Left ventricle myocardium inferior (tissue), 1 donor: ENCODE measurements around the gene DPEP3. TPM values are rescaled to one million over a fixed set of nuclear protein-coding genes. Genes with fewer than 3 reads are reported as not detected.

Experiments
- DNase-seq: peaks from one replicate; pipeline ENCODE4 v3.0.0-alpha.2; 2020
- H3K27ac ChIP-seq: fragments of 200-600 bp; replicated peaks from 2 replicates; pipeline ENCODE4 v1.8.0; 2021
- H3K27me3 ChIP-seq: fragments of 200-600 bp; 2 replicates; pipeline ENCODE4 v1.8.0; 2021; ENCODE audit warnings: low read depth
- H3K36me3 ChIP-seq: fragments of 200-600 bp; 2 replicates; pipeline ENCODE4 v1.8.0; 2021
- H3K4me1 ChIP-seq: fragments of 200-600 bp; 2 replicates; pipeline ENCODE4 v1.8.0; 2021
- H3K4me3 ChIP-seq: fragments of 200-600 bp; 2 replicates; pipeline ENCODE4 v1.8.0; 2021; ENCODE audit warnings: mild to moderate bottlenecking, moderate library complexity
- H3K9me3 ChIP-seq: fragments of 200-600 bp; replicated peaks from 2 replicates; pipeline ENCODE4 v1.8.0; 2021
- intact Hi-C: fragments of 100-400 bp; cut with micrococcal nuclease; formaldehyde crosslinking; loops from one replicate; pipeline ENCODE4 v1.11.0; 2022
- total RNA-seq: library from RNA; stranded (reverse); fragmentation: NEBNext Ultra II Directional; extraction: Animal tissue kit (Norgen Biotek cat#: 25700); gene quantifications from one replicate; pipeline ENCODE4 v1.2.1, GENCODE V29; 2021
- TF ChIP-seq, protein P1 (sequence below): fragments of 200-600 bp; IDR thresholded peaks from 2 replicates; pipeline ENCODE4 v1.8.0; 2021; ENCODE audit warnings: antibody characterized with exemption, mild to moderate bottlenecking, borderline replicate concordance
- donor health status: DM: no; HTN: yes; CAD: no; lungs with severe emphysema.

Gene DPEP3
- total RNA-seq, 1 donor from 2014 or later = not detected

- H3K27me3 ChIP-seq = no peaks in the 10 kb centered on the region
- H3K4me3 ChIP-seq = no peak overlapping the region
- DNase-seq = no peak
- intact Hi-C loops = no loop called here
- H3K27ac ChIP-seq = peak overlapping the region; percentile 80
- TF ChIP-seq, protein P1, sequence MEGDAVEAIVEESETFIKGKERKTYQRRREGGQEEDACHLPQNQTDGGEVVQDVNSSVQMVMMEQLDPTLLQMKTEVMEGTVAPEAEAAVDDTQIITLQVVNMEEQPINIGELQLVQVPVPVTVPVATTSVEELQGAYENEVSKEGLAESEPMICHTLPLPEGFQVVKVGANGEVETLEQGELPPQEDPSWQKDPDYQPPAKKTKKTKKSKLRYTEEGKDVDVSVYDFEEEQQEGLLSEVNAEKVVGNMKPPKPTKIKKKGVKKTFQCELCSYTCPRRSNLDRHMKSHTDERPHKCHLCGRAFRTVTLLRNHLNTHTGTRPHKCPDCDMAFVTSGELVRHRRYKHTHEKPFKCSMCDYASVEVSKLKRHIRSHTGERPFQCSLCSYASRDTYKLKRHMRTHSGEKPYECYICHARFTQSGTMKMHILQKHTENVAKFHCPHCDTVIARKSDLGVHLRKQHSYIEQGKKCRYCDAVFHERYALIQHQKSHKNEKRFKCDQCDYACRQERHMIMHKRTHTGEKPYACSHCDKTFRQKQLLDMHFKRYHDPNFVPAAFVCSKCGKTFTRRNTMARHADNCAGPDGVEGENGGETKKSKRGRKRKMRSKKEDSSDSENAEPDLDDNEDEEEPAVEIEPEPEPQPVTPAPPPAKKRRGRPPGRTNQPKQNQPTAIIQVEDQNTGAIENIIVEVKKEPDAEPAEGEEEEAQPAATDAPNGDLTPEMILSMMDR = no peak
- H3K9me3 ChIP-seq = no peaks in the 10 kb centered on the region
- H3K4me1 ChIP-seq = peaks cover 77% of the 10 kb centered on the region
- peaks cover 94% of the 10 kb centered on the region for H3K36me3 ChIP-seq
Observed at GRCh38 chr16:67946966-67947558, 33.2 kb downstream of the DPEP3 start.

DNA sequence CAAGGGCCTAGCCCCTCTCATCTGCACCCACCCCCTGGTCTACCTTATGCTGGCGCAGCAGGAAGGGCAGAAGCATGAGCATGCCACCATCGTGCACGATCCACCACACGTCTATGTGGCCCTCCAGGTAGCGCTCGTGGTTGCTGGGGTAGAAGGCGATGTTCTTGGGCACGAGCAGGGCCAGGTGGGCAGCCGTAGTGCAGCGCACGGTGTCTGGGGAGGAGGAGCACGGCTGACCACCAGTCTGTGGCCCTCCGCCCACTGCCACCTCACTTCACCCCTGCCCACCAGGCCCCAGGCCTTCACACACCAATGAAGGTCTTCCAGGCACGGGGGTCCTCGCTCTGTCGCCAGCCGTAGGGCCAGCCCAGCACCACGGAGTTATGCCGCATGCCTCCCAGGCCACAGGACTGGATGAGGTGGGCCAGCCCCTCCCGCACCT lies 34.1 kb downstream of the DPEP3 start:
- Histone ChIP-seq H3K4me3 (no peak overlapping the region), H3K27me3 (no peaks in the 10 kb centered on the region), H3K27ac (peak overlapping the region; percentile 80), H3K4me1 (peaks cover 77% of the 10 kb centered on the region), H3K36me3 (peaks cover 94% of the 10 kb centered on the region), H3K9me3 (no peaks in the 10 kb centered on the region)
- TF ChIP-seq, protein P1 = no peak
- DNase-seq = no peak
- intact Hi-C loops = no loop called here

- H3K4me1 ChIP-seq = peaks cover 74% of the 10 kb centered on the region
- no peak for DNase-seq
- H3K4me3 ChIP-seq = peak overlapping the region; percentile 3
- TF ChIP-seq, protein P1 = no peak
- peaks cover 91% of the 10 kb centered on the region for H3K36me3 ChIP-seq
- H3K27me3 ChIP-seq = no peaks in the 10 kb centered on the region
- peak overlapping the region; percentile 80 for H3K27ac ChIP-seq
- H3K9me3 ChIP-seq = no peaks in the 10 kb centered on the region
- intact Hi-C loops = no loop called here
Observed at GRCh38 chr16:67945392-67945933, 34.8 kb downstream of the DPEP3 start.

DNA sequence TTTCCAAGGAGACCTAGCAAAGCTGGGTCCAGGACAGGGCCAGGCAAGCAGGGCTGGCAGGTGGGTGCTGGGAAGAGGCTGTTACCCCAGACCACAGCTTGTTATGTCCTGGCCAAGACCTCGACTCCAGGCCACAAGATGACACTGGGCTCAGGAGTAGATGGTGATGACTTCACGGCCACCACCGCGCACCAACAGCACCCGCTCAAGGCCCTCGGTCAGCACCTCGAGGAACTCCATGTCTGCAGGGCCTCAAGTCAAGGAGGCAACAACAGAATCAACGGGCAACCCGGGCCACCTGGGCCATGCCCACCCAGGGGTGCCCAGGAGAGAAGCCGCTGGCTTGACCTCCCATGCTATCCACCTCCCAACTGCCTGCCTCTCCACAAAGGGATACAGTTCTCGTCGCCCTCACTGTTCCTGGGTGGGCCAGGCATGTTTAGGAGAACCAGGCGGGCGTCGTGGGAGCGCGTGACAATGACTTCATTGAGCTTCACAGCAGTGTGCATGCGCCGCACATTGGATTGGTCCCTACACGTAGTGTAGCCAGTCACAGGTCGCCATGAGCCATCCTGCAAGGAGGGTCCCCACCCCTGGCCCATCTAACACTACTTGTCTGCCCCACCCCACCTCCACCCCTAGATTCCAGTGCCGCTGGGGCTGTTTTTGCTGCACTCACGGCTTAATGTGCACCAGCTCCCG lies 35.5 kb downstream of the DPEP3 start:
- Histone ChIP-seq H3K9me3 (no peaks in the 10 kb centered on the region), H3K4me3 (peak overlapping the region; percentile 3), H3K27ac (peak overlapping the region; percentile 80), H3K4me1 (peaks cover 80% of the 10 kb centered on the region), H3K36me3 (peaks cover 89% of the 10 kb centered on the region), H3K27me3 (no peaks in the 10 kb centered on the region)
- TF ChIP-seq, protein P1 = no peak
- intact Hi-C loops = no loop called here
- DNase-seq = no peak

DNA sequence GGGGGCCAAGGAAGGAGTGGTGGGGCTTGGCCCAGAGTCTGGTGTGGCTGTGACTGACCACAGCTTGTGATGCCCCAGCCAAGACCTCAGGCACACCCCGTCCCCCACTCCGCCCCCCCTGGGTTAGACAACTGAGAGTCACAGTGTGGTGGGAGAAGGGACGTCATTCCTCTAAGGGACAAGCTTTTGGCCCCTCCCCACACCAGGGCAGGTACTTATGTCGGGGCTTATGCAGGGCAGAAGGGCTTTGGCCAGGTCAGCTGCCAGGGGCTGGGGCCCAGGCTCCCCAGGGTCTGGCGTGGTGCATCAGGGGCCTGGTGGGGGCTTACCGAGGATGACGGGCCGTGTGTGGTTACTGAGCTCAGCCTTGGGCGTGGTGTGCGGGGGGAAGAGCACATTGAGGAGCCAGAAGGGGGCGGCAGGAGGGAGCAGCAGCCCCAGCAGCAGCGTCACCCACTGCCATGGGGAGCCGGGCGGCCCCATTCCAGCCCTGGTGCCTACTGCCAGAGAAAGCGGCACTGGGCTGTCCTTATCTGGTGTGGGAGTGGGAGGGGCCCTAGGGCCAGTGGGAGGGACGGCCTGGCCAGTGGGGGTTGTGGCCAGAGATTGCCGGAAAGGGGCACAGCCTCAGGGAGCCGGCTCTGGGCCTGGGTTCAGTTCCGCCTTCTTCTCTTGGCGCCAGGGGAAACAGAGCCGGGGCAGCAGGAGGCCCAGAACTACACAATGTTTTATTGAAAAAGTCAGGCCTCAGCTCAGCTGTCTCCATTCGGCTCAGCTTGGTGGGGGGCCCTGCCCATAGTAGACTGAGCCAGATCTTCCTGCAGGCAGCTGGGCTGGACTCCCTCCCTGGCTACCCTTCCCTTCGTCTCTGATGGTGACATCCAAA lies 36.4 kb downstream of the DPEP3 start, which contains the start of gene LCAT:
TSS of gene LCAT (minus strand) at position 502 of the 886 bp plus-strand sequence. CDS start at position 483, 19 bp downstream.
- Histone ChIP-seq H3K27me3 (no peaks in the 10 kb centered on the region), H3K4me1 (peaks cover 88% of the 10 kb centered on the region), H3K36me3 (peaks cover 87% of the 10 kb centered on the region), H3K9me3 (no peaks in the 10 kb centered on the region), H3K27ac (peak within 1 kb of the TSS; percentile 80), H3K4me3 (no peak within 1 kb of the TSS)
- intact Hi-C loops = no loop called here
- TF ChIP-seq, protein P1 = no peak
- peak; percentile 69 for DNase-seq
